Epithelial cell of esophagus (primary cell): Measurements from ENCODE around the gene TBL3.

Source experiments
- DNase-seq: peaks from one replicate; pipeline ENCODE4 v3.0.0; 2010; ENCODE audit warnings: low read depth
- H3K4me3 ChIP-seq: 2 replicates; pipeline ENCODE4 v1.5.1; 2011; ENCODE audit warnings: mild to moderate bottlenecking, low read length, control low read depth
- TF ChIP-seq, protein P1 (sequence below): IDR thresholded peaks from 2 replicates; pipeline ENCODE4 v1.5.1; 2011; ENCODE audit warnings: low read depth, mild to moderate bottlenecking, low read length, control low read depth, inconsistent platforms; ENCODE audit not compliant: insufficient read depth; ENCODE audit errors: missing control alignments

Gene TBL3

GRCh38 chr16:2031081-2031577, 59.3 kb downstream of the TBL3 start:
- TF ChIP-seq, protein P1, sequence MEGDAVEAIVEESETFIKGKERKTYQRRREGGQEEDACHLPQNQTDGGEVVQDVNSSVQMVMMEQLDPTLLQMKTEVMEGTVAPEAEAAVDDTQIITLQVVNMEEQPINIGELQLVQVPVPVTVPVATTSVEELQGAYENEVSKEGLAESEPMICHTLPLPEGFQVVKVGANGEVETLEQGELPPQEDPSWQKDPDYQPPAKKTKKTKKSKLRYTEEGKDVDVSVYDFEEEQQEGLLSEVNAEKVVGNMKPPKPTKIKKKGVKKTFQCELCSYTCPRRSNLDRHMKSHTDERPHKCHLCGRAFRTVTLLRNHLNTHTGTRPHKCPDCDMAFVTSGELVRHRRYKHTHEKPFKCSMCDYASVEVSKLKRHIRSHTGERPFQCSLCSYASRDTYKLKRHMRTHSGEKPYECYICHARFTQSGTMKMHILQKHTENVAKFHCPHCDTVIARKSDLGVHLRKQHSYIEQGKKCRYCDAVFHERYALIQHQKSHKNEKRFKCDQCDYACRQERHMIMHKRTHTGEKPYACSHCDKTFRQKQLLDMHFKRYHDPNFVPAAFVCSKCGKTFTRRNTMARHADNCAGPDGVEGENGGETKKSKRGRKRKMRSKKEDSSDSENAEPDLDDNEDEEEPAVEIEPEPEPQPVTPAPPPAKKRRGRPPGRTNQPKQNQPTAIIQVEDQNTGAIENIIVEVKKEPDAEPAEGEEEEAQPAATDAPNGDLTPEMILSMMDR = no peak
- no peak for DNase-seq
- no peak overlapping the region for H3K4me3 ChIP-seq
